HG03139 (cell line): ENCODE data around the gene KLRB1.
"Not testable (repeated sequence)": the region's sequence is repeated elsewhere in the genome, so short reads cannot be mapped to it uniquely, and the experiment has no call there.

Experiments used
- ATAC-seq: cut with Tn5 transposase; IDR thresholded peaks from one replicate; pipeline ENCODE4 v1.9.1; 2021; ENCODE audit not compliant: unreplicated experiment

KLRB1 gene

GRCh38 chr12:9625019-9625418 lies 17.3 kb upstream of the KLRB1 start:
- no peak for ATAC-seq

- no peak for ATAC-seq
Measured at GRCh38 chr12:9619411-9620179, 11.9 kb upstream of the KLRB1 start.

DNA sequence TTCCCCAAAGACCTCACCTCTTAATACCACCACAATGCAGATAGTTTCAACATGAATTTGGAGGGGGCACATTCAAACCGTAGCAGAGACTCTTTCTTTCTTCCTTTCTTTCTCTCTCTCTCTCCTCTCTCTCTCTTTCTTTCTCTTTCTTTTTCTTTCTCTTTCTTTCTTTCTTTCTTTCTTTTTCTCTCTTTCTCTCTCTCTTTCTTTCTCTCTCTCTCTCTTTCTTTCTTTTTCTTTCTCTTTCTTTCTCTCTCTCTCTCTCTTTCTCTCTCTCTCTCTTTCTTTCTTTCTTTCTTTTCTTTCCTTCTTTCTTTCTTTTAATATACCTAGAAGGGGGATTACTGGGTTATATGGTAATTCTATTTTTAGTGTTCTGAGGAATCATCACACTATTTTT lies 11.2 kb upstream of the KLRB1 start:
- not testable (repeated sequence) for ATAC-seq

DNA sequence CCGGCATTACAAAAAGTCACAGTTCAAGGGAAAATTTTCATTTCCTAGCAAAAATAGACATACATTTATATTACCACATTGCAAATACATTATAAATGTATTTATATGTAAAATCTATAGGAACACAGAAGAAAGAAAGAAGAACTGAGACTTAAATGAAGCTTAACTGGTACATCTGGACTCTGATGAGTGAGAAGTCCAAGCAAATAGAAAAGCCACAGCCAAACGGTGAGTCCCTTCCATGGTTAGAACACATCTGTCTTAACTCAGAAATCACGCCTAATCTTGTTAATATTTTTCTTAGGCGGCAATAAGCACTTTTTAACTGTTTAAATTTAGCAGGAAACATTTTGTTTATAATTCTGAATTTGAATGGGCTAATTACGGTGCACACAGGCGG lies 9.4 kb upstream of the KLRB1 start:
- ATAC-seq: no peak

DNA sequence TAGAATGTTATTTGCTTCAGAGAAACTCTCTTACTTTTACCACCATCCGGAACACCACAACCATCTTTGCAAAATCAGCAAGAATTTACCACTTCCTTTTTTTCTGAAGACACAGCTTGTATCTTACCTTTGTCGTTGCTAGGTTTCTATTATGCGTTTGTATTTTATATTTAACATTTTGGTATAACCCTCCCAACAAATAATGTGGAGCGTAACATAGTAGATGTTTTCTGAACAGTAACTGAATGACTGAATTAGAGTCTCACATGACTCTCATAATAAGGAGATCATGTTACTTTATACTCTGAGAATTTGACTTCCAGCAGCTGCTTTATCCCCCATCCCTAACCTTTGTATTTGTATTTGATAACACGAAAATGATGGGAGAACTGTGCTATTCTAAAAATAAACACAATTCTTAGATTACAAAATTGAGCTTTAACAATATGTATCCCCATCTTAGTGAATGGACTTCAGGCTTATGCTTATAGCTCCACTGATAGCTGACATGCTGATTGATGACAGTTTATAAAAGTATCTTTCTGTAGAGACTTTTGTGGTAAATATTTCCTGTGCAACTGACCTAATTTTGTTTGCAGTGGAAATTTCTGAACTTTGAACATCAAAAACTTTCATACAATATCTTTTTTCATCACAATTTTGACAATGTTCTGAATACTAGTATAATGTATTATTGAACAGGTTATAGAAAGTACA lies 7.9 kb upstream of the KLRB1 start:
- no peak for ATAC-seq

GRCh38 chr12:9610606-9611005 lies 2.9 kb upstream of the KLRB1 start:
- not testable (repeated sequence) for ATAC-seq

GRCh38 chr12:9606736-9607372 lies 862 bp downstream of the KLRB1 start:
- no peak for ATAC-seq

DNA sequence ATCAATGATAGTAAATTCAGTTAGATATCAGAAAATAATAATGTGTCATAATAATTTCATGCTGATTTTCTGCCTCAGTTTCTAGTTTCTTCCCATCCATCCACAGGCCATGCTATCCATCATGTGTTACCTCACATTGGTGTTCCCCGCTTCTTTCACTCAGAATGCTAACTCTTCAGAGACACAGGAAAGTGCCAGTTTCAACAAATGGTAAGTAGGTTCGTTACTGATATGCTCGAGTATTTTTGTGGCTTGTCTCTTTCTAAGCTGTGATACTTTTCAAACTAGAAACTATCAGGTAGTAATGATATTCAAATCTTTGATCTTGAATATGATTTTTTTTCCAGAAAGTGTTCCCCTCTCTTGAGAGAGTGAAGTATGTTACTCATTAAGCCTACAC lies 1.5 kb downstream of the KLRB1 start:
- no peak for ATAC-seq

DNA sequence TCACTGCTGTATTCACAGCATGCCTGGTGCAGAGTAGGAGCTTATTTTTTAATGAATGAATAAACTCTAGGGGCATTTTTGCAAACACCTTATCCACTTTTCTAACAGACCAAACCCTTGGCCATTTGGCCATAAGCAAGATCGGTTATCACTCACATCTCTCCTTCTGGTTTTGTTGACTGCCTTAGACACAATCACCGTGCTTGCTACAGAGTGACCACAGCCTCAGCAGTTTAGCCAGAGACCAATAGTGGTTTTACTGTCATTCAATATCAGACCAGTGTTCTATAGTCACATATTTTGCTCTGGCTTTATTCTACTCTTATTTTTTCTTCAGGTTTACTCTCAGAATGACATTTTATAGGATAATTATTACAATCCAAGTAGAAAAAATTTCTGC lies 2.2 kb downstream of the KLRB1 start:
- no peak for ATAC-seq

DNA sequence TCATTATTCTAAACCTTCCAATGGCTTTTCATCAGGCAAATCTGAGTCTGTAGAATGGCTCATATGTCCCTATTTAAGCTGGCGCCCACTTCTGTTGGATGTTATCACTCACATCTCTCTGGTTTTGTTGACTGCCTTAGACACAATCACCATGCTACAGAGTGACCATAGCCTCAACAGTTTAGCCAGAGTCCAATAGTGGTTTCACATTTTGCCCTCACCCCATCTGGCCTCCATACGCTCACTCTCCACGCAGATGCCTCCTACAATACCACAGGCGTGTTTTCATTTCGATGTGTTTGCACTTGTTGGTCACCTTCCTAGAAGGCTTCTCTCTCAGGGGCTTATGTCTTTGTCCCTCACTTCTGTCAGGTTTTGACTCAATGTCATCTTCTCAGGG lies 3.4 kb downstream of the KLRB1 start:
- no peak for ATAC-seq

DNA sequence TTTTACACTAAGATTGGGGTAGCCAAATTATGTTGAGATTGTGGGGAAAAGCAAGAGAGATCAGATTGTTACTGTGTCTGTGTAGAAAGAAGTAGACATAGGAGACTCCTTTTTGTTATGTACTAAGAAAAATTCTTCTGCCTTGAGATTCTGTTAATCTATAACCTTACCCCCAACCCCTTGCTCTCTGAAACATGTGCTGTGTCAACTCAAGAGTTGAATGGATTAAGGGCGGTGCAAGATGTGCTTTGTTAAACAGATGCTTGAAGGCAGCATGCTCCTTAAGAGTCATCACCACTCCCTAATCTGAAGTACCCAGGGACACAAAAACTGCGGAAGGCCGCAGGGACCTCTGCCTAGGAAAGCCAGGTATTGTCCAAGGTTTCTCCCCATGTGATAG lies 7.3 kb downstream of the KLRB1 start:
- not testable (repeated sequence) for ATAC-seq

- ATAC-seq: no peak
Measured at GRCh38 chr12:9598363-9598762, 9.4 kb downstream of the KLRB1 start.

GRCh38 chr12:9597365-9597764 lies 10.4 kb downstream of the KLRB1 start:
- no peak for ATAC-seq

DNA sequence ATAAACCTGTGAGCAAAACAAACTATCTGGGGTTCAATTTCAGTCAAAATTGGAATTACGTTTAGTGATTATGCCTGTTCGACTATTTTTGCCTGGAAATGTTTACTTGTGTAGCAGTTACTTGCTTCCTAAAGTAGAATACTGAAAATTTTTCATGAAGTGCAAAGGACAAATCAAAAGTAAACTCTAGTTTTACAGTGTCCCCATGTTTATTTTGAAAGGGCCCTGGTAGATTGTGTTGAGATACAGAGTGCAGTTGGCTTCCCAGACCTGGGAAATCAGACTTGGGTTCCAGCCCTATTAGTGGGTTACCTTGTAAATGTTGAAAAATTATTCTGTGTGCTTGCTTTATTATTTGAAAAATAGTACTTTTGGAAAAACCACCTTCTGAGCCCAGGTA lies 17.3 kb downstream of the KLRB1 start:
- ATAC-seq: no peak

DNA sequence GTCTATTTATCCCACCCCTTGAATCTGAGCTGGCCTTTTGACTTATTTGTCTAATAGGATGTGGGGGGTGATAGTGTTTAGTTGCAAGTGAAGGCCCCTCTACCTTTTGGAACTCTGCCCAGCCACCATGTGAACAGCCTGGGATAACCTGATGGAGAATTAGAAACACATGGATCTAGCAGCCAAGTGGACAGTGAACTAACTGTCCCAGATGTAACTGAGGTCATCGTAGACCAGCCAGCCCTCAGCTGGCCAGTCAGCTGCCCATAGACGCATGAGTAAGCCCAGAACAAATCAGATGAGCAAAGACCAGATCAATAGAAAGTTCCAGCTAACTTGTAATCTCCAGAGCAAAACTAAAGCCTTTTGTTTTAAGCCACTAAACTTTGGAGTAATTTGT lies 19.0 kb downstream of the KLRB1 start:
- ATAC-seq: no peak

GRCh38 chr12:9587987-9588600 lies 19.6 kb downstream of the KLRB1 start:
- ATAC-seq: no peak

DNA sequence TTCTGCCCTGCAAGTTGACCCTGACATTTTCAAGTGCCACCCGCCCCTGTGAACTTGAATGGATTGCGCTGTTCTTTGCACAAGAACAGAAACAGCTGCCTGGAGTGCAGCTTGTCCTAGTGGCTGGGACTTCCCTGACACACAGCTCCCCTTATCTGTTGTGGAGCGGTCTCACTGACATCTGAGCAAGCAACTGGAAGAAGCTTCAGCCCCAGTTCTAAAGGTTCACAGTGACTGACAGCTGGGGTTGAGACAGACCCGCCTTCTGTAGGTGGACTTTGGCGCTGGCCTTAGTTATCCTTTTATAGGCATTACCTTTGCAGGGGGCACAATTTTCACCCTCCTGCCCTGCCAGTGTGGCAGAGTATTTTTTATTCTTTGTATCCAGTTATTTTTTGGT lies 30.0 kb downstream of the KLRB1 start:
- not testable (repeated sequence) for ATAC-seq

- ATAC-seq: not testable (repeated sequence)
Measured at GRCh38 chr12:9567151-9567550, 40.6 kb downstream of the KLRB1 start.

- not testable (repeated sequence) for ATAC-seq
Measured at GRCh38 chr12:9566113-9566512, 41.6 kb downstream of the KLRB1 start.

- not testable (repeated sequence) for ATAC-seq
Measured at GRCh38 chr12:9564418-9564817, 43.3 kb downstream of the KLRB1 start.

GRCh38 chr12:9562841-9563453 lies 44.8 kb downstream of the KLRB1 start:
- ATAC-seq: not testable (repeated sequence)
